Measurements from ENCODE around the gene AHCYL2.
A peak's percentile ranks its signal among the peaks of the same experiment; 100 is the strongest.

AHCYL2 gene

GRCh38 chr7:129391546-129392171 is 166.8 kb downstream of the AHCYL2 start:
- no peak for DNase-seq
- peaks cover 4% of the 10 kb centered on the region for H3K27me3 Mint-ChIP-seq (ENCODE audit: low read depth, poor library complexity)
- H3K4me3 Mint-ChIP-seq = no peak overlapping the region
- no peak for TF ChIP-seq CTCF (IDR thresholded peaks at IDR 0.05)
- peaks cover 13% of the 10 kb centered on the region for H3K36me3 Mint-ChIP-seq (ENCODE audit: low read depth)
- H3K9me3 Mint-ChIP-seq = no peaks in the 10 kb centered on the region
- no peak overlapping the region for H3K27ac Mint-ChIP-seq
- H3K4me1 Mint-ChIP-seq = no peaks in the 10 kb centered on the region

- H3K27me3 Mint-ChIP-seq (ENCODE audit: low read depth, poor library complexity) = peaks cover 4% of the 10 kb centered on the region
- H3K27ac Mint-ChIP-seq = no peak overlapping the region
- no peak for TF ChIP-seq CTCF (IDR thresholded peaks at IDR 0.05)
- no peaks in the 10 kb centered on the region for H3K9me3 Mint-ChIP-seq
- DNase-seq = no peak
- H3K4me3 Mint-ChIP-seq = no peak overlapping the region
- no peaks in the 10 kb centered on the region for H3K4me1 Mint-ChIP-seq
- peaks cover 13% of the 10 kb centered on the region for H3K36me3 Mint-ChIP-seq (ENCODE audit: low read depth)
Observed at GRCh38 chr7:129393255-129393654, 168.4 kb downstream of the AHCYL2 start.

- DNase-seq = no peak
- Mint-ChIP-seq H3K36me3 (ENCODE audit: low read depth) (peaks cover 13% of the 10 kb centered on the region), H3K4me1 (no peaks in the 10 kb centered on the region), H3K4me3 (no peak overlapping the region), H3K9me3 (no peaks in the 10 kb centered on the region), H3K27ac (no peak overlapping the region), H3K27me3 (ENCODE audit: low read depth, poor library complexity) (peaks cover 4% of the 10 kb centered on the region)
- TF ChIP-seq CTCF (IDR thresholded peaks at IDR 0.05) = no peak
Observed at GRCh38 chr7:129394101-129394500, 169.3 kb downstream of the AHCYL2 start.

GRCh38 chr7:129394982-129395914 is 170.4 kb downstream of the AHCYL2 start:
- H3K4me3 Mint-ChIP-seq = no peak overlapping the region
- no peak for TF ChIP-seq CTCF (IDR thresholded peaks at IDR 0.05)
- peaks cover 16% of the 10 kb centered on the region for H3K36me3 Mint-ChIP-seq (ENCODE audit: low read depth)
- peaks cover 4% of the 10 kb centered on the region for H3K27me3 Mint-ChIP-seq (ENCODE audit: low read depth, poor library complexity)
- no peaks in the 10 kb centered on the region for H3K4me1 Mint-ChIP-seq
- no peak overlapping the region for H3K27ac Mint-ChIP-seq
- no peak for DNase-seq
- no peaks in the 10 kb centered on the region for H3K9me3 Mint-ChIP-seq

GRCh38 chr7:129401228-129401966 is 176.6 kb downstream of the AHCYL2 start:
- DNase-seq = no peak
- Mint-ChIP-seq H3K4me1 (peaks cover 4% of the 10 kb centered on the region), H3K4me3 (no peak overlapping the region), H3K27ac (peak overlapping the region; percentile 54), H3K36me3 (ENCODE audit: low read depth) (peaks cover 15% of the 10 kb centered on the region), H3K9me3 (no peaks in the 10 kb centered on the region), H3K27me3 (ENCODE audit: low read depth, poor library complexity) (peaks cover 3% of the 10 kb centered on the region)
- TF ChIP-seq CTCF (IDR thresholded peaks at IDR 0.05) = no peak

All from nephron progenitor cell (in vitro differentiated cells).